ENCODE results near the gene ACAT1.
"Not testable (repeated sequence)": the region's sequence is repeated elsewhere in the genome, so short reads cannot be mapped to it uniquely, and the experiment has no call there.

Gene ACAT1

DNA sequence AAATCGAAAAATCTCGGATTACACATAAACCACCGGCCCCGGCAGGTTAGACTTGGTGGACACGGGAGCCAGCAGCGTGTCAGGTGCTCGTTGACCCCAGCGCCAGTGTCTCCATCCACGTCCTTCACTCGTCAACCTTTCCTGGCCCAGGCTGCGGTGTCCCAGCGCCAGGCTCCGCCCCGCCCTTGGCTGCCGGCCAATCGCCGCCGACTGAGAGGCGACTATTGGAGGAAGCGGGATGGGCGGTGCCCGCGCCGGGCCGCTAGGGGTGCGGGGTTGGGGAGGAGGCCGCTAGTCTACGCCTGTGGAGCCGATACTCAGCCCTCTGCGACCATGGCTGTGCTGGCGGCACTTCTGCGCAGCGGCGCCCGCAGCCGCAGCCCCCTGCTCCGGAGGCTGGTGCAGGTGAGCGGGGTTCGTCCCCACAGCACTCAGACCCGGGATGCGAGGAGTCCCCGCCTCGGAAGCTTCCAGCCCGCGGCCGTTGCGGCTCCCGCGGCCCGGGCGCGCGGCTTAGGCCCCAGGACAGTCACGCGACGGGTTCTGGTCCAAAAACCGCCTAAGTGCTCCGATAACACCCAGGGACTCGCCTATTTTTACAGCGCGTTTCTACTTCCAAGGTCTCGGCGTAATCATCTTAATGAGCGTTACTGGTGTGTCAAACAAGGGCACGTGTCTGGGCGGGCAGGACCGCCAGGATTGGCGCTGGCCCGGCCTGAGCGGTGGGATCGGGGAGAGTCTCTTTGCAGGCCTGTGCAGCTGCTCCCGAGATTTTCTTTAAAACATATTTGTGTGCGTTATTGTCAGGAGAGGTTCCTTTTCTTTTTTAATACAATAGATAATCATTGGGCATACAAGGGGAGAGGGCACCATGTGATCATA lies at the start of gene ACAT1:
Gene ACAT1 (plus strand): TSS at position 294 of the 882 bp plus-strand sequence. CDS start 40 bp downstream, at position 334.
- DNase-seq = peak; percentile 97

DNA sequence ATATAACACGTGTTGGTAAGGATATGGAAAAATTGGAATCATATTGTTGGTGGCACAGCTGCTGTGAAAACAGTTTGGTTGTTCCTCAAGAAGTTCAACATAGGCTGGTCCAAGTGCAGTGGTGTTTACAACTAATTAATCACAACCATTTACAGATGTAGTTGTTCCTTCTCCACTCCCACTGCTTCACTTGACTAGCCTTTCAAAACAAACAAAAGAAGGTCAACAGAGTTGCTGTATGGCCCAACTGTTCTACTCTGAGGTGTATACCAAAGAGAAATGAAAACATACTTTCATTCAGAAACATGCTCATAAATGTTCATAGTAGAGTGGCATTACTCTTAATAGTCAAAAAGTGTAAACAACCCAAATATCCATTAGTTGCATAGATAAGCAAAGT lies 36.6 kb upstream of the ACAT1 start:
- DNase-seq = no peak

DNA sequence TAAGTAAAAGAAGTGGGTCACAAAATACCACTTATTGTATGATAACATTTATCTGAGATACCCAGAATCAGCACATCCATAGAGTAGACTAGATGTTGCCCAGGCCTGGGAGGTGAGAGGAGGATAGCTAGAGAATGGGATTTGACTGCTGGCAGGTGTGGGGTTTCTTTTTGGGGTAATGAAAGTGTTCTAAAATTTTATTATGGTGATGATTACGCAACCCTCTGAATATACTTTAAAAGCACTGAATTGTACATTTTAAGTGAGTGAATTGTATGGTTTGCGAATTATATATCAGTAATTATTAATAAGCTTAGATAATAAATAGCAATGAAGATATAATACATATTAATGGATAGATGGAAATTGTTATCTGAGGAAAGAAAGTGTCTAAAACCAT lies 35.7 kb upstream of the ACAT1 start:
- no peak for DNase-seq

DNA sequence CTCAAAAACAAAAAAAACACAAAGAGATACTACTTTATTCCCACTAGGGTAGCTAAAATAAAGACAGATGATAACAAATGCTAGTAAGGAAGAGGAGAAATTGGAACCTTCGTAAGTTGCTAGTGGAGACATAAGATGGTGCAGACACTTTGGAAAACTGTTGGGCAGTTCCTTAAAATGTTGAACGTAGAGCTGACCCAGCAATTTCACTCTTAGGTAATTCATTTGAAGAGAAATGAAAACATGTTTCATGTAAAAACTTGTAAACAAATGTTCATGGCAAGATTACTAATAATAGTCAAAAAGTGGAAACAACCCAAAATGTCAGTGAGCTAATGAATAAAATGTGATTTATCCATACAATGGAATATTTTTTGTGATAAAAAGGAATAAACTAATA lies 29.2 kb upstream of the ACAT1 start:
- DNase-seq = no peak

DNA sequence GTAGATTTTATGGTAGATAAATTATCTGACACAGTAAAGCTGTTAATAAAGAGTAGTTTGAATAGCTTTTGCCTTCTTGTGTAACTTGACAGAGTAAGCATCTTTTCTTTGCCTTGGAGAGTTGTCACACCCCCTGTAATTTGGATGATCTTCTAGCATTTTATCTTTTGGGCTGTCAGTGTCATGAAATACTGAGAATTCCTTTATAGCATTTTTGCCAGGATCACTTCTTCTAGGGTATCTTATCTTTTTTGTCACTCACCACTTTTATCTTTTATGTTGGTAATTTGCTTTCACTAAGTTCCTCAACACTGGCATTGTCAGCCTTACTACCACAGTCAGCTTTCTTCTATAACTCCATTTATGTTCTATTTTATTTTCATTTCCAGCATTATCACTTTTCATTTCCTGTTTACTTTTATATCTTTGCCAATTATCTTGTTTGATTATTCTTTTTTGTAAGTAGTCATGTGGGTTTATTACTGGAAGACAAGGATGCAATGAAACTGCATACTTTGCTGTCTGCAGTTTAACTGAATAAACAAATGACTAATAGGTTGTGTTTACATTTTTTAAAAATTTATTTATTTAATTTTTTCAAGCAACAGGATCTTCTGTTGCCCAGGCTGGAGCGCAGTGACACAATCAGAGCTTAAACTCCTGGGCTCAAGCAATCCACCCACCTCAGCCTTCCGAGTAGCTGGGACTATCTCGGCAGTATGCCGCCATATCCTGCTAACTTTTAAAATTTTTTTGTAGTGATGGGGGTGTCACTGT lies 28.1 kb upstream of the ACAT1 start:
- no peak for DNase-seq

DNA sequence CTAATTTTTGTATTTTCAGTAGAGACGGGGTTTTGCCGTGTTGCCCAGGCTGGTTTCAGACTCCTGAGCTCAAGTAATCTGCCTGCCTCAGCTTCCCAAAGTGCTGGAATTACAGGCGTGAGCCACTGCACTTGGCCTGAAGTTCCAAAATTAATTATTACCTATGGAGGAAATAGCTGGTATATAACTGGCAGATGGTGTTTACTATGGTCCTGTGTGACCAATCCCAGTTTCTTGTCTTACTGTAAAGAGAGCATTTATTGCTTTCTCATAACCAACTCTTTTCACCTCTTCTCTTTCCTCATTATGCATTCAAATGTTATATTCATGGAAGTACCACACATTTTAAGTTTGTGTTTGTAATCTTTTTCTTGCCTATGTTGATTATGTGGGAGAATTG lies 24.2 kb upstream of the ACAT1 start:
- DNase-seq = no peak

DNA sequence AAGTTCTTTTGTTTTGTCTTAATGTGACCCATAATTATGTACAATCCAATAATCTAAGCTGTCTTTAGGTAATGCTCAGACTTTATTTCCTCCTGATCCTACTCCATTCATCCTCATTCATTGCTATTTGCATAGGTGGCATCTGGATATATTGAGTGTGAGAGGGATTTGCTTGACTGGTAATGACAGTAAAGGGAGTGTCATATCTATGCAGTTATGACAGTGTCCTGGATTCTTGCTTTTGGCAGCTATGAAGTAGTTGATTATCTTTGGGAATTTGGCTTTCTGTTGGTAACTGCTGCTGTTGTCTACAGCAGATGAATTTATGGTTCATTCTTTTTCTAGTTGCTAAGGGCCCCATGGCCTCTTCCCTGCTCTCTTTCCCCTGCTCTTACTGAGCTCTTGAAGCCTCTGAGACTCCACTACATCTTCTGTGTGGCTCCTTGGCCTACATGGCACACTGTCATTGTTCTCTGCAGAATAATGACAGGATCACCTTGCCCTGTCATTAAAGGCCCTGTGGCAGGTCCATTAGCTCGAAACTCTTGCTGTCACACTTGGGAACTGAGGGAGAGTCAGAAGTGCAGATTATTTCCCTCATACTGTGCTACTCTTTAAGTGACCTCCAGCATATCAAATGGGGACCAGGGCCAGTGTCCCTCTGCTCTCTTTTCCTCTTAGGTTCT lies 20.1 kb upstream of the ACAT1 start:
- DNase-seq = no peak

DNA sequence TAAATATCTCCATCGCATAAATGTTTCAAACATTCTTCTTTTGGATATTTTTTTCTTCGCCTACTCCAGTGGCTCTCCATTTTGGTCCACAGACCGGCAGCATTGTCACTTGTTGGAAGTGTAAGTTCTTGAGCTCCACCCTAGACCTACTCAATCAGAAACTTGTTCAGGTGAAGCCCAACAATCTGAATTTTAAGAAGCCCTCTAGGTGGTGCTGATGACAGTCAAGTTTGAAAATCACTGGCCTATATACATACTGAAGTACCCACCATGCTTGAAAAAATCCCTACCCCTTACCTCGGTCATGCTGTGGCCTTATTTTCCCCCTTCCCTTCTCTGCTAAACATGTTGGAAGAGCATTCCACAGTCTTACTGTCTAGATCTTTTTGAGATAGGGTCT lies 10.2 kb upstream of the ACAT1 start:
- no peak for DNase-seq

DNA sequence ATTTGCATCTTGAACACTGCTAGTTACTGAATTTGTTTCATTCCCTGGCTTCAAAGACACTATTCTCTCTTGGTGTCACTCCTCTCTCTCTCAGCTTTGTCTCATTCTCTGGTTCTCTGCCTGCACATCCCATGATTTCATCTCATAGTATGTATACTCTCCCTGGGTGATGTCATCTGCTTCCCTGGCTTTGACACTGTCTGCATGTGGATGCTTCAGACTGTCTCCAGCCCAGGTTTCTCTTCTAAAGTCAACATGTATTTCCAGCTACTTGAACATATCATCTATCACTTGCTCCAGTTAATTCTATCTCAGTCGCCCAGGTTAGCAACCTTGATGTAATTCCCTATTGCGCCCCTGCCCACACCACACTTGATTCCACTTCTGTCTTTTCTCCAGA lies 9.3 kb upstream of the ACAT1 start:
- DNase-seq = no peak

DNA sequence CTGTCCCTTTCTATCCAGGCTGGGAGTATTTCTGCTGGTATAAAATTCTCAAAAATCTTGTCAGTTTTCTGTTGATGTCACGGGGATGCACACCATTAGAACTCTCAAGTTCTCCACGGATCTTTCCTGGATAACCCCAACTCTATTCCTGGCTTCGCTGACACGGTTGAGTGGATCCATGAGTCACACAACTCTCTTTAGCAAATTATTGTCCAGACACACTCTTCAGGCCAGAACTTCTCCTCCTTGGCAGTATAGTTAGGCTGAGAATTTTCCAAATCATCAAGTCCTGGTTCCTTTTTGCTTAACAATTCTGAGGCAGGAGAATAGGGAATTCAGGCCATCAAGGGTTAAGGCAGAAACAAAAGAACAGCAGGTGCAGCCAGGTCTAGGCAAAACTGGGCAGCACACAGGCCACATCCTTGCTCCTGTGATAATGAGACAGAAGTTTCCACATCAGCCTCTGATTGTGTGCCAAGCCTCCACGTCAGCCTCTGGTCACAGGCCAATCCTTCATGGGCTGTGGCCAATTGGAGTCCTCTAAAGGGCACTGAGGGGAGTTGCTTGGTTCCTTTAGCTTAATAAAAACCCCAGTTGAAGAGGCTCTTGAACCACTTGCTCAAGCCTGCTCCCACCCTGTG lies 5.7 kb upstream of the ACAT1 start:
- no peak for DNase-seq

DNA sequence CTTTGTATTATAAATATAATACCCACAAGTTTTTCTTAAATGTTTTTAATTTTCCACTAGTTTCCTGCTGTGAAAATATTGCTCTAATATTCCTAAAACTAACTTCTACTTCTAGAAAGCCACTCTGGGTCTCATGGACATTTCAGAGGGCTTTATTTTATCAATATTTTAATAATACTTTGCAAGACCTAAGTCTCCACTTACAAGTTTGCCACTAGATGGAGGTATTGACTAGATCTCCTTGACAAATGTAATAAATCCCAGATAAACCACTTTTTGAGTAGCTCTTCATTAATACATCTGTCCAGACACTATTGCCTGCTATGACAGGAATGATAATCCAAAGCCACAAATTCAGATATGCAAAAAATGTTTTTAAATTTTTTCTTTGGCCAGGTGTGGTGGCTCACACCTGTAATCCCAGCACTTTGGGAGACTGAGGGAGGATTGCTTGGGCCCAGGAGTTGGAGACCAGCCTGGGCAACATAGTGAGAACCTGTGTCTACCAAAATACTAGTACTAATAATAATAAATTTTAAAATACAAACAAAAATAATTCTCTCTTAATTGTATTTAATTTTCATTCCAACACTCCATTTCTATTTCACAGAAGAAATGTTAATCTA lies 3.5 kb upstream of the ACAT1 start:
- DNase-seq = no peak

DNA sequence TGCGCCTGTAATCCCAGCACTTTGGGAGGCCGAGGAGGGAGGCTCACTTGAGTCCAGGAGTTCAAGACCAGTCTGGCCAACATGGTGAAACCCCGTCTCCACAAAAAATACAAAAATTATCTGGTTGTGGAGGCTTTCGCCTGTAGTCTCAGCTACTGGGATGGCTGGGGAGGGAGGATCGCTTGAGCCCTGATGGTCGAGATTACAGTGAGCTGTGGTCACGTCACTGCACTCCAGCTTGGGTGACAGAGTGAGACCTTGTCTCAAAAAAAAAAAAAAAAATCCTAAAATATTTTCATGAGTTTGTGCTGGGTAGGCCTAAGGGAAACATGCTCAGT lies 462 bp upstream of the ACAT1 start:
- DNase-seq = not testable (repeated sequence)

DNA sequence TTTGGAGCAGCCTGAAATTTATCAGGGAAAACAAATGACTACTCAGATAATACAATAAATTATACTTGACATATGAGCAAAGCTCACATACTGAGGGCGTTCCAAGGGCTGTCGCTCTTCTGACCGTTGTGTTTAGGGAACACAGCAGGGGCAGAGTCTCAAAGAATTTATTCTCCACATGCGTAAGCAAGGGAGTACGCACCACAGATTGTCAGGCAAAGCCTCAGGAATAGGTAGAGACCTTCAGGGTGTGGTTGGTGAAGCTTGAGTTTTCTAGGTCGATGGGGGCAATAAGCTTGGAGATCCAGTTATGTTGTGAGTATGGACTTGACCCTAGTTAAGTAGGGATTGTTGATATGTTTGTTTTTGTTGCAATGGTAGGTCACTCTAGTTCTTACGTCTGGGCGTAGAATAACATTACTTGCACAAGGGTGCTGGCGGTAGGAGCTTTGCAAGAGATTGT lies 830 bp downstream of the ACAT1 start:
- no peak for DNase-seq

DNA sequence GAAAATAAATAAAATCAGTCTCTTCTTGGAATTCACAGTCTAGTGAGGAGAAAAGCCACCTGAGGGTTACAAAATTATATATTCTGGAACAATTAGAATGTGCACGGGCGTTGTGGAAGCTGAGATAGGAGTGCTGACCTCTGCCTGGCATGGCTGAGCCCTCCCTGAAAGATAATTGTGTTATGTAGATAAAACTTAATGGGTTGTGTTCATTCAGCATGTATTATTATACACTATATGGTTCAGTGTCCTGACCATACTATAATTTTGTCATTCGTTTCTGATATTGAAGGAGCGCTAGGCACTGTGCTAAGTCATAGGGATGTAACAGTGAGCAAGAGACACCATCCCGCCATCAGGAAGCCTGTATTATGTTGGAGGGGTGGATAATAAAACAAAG lies 3.7 kb downstream of the ACAT1 start:
- no peak for DNase-seq

DNA sequence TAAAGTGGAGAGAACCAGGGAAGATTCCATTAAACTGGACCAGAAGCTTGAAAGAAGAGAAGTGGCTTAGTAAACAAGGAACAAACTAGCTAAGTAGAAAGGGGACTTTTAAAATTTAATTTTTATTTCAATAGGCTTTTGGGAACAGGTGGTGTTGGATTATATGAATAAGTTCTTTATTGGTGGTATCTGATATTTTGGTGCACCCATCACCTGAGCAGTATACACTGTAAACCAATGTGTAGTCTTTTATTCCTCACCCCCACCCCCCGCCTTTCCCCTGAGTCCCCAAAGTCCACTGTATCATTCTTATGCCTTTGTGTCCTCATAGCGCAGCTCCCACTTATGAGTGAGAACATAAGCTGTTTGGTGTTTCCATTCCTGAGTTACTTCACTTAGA lies 7.4 kb downstream of the ACAT1 start:
- no peak for DNase-seq

DNA sequence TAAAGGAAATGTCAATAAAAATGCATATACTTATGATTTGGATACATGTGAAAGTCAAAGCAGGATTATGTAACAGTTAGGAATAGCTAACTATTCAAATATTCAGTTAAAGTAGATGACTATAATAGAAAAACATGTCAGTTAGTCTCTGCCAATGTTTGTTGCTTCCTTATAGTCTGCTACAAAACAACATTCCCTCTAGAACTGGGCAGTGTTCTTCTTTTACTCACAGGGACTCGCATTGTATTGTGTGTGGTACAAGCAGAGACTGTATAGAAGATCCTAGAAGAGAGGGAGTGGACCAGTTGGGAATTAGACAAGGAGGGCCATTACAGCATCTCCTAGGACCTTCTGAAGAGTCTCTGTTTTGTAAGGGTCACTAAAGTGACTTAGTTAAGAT lies 10.6 kb downstream of the ACAT1 start:
- no peak for DNase-seq

DNA sequence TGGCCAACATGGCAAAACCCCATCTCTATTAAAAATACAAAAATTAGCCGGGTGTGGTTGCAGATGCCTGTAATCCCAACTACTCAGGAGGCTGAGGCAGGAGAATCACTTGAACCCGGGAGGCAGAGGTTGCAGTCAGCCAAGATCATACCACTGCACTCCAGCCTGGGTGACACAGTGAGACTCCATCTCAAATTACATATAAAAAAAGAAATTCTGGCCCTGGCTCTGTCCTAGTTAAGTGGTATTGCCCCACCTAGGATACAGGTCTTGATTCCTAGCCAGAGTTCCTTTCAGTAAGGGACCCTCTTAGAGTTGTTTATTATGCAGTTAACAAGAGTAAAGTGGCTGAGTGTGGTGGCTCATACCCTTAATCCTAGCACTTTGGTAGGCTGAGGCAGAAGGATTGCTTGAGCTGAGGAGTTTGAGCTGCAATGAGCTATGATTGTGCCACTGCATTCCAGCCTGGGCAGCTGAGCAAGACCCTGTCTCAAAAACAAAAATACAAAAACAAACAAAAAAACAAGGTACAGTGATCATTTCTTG lies 11.7 kb downstream of the ACAT1 start:
- DNase-seq = not testable (repeated sequence)

DNA sequence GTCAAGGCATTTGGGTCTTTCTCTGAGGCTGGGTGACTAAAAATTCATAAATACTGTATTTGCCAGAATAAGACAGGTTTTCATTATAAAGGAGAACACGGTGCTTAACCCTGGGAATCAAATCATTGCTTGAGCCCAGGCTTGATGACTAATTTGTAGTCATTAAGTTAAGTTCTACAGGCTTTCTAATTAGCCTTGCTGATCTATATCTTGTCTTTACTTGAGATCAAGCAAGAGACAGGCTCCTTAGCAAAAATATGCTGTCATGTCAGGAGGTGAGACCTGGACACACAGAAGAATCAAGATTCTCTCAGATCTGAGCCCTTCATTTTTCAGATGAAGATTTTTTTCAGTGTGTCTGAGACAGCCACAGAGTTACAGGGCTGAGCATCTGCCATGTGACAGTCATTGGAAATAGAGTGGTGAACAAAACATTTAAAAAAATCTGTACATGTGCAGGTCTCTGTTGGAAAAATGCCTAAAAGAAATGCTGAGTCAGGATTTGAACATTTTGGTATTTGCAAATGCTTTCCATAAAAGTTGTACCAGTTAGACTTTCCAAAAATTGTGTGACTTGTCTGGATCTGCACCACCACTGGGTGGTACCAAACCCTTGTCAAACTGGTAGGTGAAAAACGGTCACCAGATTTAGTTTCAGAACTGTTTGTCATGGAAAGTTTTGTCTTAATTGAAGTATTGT lies 14.6 kb downstream of the ACAT1 start:
- DNase-seq = no peak

DNA sequence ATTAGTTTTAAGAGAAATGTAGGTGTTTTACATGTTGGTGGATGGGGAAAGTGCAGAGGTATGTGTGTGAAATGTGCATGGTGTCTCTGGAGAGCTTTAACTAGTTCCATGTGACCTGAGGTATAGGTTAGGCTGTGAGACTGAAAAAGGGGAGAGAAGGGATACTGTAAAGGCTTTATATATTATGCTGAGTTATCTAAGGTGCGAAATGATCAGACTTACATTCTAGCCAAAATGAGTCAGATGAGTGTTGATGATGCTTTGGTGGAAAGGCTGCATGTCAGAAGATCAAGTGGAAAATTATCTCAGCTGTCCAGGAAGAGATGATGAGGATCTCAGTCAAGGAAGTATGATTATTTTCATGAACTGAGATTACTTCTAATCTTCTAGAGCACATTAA lies 15.8 kb downstream of the ACAT1 start:
- no peak for DNase-seq

DNA sequence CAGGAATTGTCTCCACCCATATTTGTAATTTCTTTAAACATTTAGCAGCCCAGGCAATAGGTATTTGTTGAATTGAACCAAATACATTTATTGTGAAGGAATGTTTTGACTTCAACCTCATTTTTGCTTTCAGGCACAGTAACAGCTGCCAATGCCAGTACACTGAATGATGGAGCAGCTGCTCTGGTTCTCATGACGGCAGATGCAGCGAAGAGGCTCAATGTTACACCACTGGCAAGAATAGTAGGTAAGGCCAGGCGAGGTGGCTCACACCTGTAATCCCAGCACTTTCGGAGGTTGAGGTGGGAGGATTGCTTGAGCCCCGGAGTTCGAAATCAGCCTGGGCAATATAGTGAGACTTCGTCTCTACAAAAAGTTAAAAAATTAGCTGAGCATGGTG lies 20.9 kb downstream of the ACAT1 start:
- DNase-seq = no peak

DNA sequence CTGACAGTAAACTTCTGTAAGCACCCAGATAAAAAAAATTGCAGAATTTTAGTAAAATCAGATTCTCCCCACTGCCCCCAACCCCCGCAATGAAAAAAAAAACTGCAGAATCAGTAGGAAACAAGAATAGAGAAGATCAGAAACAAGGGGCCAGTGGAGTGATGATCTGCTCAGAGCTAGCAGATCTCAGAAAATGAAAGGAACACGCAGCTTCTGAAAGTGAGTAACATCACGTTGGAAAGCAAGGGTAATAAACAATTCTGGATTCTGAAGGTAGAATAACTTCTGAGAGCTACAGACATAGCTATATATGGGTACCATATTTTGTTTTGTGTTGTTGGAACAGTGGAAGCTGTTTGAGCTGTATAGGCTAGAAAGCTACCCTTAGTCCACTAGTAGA lies 23.2 kb downstream of the ACAT1 start:
- no peak for DNase-seq

DNA sequence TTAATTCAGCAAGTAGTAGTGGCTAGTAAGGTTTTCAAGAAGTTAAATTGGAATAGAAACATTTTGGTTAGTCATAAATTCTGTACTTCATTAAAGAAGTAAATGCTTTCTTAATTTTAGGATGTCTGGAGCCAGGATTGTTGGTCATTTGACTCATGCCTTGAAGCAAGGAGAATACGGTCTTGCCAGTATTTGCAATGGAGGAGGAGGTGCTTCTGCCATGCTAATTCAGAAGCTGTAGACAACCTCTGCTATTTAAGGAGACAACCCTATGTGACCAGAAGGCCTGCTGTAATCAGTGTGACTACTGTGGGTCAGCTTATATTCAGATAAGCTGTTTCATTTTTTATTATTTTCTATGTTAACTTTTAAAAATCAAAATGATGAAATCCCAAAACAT lies 25.8 kb downstream of the ACAT1 start:
- no peak for DNase-seq
